Measurements from ENCODE around the gene OR3A2.
"Not testable (repeated sequence)": the region's sequence is repeated elsewhere in the genome, so short reads cannot be mapped to it uniquely, and the experiment has no call there.

Gene OR3A2

DNA sequence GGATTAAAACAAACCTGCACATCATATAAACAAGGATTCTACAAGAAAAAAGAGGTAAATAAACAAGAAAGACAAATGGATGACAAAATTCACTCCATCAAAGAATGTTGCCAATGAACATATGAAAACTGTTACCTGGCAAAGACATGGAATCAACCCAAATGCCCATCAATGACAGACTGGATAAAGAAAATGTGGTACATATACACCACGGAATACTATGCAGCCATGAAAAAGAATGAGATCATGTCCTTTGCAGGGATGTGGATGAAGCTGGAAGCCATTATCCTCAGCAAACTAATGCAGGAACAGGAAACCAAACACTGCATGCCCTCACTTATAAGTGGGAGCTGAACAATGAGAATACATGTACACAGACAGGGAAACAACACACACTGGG, 92.6 kb downstream of the OR3A2 start:
- DNase-seq (ENCODE audit: low read depth) = not testable (repeated sequence)

DNA sequence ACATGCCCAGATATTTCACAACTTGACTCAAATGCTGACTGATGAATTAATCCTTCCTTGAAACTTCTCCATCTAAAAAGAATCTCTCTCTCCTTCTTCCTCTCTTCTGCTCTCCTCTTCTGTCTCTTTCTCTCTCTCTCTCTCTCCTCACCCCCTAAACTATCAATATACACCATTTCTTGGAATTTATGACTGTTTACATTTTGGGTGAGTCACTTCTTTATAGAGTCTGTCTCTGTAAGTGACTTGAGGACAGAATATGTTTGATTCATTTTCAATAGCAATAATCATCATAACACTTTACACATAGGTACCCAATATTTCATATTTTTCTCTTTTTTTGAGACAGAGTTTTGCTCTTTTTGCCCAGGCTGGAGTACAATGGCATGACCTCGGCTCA, 103.2 kb downstream of the OR3A2 start:
- DNase-seq (ENCODE audit: low read depth) = no peak

DNA sequence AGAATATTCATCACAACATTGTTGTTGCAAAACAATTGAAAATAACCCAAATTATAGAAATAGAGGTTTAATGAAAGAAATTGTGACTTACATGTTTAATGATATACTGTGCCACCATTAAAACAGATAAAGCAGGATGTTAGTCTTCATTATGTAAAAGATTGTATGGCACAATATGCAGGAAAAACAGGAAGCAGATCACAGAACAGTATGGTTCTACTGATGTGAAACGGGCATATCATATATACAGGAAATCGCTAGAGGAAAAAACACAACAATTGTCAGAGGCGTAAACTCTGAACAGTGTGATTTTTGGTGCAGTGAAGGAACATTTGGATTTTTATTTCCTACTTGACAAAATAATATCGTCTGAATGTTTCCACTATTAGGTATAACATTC, 110.0 kb downstream of the OR3A2 start:
- no peak for DNase-seq (ENCODE audit: low read depth)

DNA sequence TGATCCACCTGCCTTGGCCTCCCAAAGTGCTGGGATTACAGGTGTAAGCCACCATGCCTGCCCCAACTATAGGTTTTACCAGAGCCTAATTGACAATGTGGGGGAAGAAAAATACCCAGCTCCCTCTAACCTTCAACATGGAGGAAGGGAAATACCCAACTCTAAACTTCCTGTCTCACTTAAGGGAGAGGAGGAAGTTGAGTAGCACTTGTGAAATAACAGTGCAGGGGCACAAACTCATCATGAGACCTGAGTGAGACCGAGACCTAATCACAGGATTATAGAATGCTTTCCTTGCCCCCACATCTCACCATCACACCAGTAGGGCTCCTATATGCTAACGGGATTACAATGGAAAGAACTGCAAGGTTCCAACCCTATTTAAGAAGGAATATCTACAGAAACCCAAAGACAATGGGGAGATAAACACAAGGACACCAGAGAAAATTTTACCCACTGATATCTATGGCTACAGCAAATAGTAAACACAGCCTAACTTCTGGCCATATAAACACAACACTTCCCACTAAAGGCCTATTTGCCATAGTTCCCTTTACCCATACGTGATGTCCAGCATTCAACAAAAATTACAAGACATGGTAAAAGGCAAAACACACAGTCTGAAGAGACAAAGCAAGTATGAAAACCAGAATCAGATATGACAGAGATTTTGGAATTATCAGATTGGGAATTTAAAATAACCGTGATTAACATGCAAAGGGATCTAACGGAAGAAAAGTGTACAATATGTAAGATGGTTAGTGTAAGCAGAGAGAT, 114.8 kb downstream of the OR3A2 start:
- DNase-seq (ENCODE audit: low read depth) = no peak

DNA sequence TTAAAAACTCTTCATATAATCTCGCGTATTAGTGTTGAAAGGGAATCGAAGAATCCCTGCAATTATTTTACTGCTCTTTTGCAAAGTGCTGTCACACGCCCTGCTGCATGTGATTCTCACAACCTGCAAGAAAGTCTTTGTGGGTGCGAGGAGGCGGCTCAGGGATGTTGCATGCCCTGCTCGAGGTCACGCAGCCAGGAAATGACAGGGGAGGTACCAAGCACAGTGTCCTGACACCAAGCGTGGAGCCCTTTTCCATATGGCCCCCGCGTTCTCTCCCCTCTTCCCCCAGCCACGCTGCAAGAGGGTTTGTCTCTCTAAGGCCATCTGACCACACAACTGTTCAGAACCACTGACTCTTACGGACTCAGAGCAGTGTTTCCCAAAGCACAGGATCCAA, 125.5 kb downstream of the OR3A2 start:
- DNase-seq (ENCODE audit: low read depth) = no peak

DNA sequence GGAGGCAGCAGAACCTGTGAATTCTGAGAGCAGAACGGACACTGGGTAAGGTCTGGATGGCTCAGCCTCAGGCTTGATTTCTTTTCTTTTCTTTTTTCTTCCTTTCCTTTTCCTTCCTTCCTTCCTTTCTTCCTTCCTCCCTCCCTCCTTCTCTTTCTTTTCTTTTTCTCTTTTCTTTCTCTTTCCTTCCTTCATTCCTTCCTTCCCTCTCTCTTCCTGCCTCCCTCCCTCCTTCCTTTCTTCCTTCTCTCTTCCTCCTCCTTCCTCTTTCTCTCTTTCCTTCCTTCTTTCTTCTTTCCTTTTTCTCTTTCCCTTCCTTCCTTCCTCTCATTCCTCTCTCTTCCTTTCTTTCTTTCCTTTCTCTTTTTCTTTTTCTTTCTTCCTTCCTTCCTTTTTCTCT, 125.9 kb downstream of the OR3A2 start:
- no peak for DNase-seq (ENCODE audit: low read depth)

DNA sequence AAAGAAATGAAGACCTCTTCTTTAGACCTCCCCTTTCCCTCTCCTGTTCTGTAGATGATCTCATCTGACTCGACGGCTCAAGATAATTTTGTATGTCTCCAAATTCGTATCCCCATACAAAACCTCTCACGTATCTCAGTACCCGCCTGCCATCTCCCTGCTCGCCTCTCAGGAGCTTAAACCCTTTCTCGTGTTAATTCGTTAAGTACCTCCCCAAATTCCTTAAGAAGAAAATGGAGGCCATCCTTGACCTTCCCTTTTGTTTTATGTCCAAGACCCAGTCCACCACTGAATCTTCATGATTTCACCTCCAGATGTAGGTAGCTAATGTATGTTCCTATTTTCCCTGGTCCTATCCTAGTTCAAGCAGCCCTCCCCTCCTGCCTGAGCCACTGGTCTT, 129.5 kb downstream of the OR3A2 start:
- no peak for DNase-seq (ENCODE audit: low read depth)

DNA sequence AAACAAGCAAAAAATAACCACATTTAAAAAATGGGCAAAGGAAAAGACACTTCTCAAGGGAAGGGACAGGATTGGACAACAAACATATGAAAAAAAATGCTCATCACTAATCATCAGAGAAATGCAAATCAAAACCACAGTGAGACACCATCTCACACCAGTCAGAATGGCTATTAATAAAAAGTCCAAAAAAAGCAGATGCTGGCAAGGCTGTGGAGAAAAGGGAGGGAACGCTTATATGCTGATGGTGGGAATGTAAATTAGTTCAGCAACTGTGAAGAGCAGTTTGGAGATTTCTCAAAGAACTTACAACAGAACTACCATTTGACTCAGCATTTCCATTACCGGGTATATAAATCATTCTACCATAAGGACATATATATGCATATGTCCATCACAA, 137.1 kb downstream of the OR3A2 start:
- not testable (repeated sequence) for DNase-seq (ENCODE audit: low read depth)

DNA sequence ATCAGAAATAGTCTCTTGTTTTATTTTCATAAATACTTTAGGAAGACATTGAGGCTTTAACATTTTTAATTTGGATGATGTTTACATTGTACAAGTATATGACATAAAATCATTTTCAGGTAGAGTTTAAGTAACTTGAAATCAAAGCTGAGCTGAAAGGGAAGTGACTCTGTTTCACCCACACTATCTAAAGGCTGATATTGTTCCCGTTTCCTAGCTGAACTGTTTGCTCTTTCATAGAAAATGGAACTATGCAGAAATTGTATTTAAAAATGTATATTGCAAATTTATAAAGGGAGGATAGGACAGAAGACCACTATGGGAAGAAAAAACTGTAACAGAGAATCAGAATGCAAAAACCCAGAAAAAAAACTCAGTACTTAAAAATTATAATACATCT, 141.3 kb downstream of the OR3A2 start:
- DNase-seq (ENCODE audit: low read depth) = not testable (repeated sequence)

DNA sequence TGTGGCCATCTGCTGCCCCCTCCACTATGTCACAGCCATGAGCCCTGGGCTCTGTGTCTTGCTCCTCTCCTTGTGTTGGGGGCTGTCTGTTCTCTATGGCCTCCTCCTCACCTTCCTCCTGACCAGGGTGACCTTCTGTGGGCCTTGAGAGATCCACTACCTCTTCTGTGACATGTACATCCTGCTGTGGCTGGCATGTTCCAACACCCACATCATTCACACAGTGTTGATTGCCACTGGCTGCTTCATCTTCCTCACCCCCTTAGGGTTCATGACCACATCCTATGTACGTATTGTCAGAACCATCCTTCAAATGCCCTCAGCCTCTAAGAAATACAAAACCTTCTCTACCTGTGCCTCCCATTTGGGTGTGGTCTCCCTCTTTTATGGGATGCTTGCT, 145.1 kb downstream of the OR3A2 start:
- not testable (repeated sequence) for DNase-seq (ENCODE audit: low read depth)

DNA sequence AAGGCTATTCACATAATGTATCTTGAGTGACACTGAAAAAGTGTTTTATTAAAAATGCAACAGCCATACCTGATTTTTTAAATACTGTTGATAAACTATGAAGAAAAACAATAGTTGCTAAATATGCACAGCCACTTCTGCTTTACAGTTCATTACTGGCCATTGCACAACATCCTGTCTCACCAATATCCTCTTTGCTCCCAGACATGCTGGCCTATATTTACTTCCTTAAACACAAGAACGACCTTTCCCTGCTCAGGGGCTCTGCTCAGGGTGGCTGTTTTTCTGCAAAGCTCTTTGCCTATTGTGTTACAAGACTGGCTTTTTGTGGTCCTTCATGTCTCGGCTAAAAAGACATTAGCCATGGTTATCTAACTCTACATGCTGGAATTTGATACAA, 147.4 kb downstream of the OR3A2 start:
- DNase-seq (ENCODE audit: low read depth) = not testable (repeated sequence)

DNA sequence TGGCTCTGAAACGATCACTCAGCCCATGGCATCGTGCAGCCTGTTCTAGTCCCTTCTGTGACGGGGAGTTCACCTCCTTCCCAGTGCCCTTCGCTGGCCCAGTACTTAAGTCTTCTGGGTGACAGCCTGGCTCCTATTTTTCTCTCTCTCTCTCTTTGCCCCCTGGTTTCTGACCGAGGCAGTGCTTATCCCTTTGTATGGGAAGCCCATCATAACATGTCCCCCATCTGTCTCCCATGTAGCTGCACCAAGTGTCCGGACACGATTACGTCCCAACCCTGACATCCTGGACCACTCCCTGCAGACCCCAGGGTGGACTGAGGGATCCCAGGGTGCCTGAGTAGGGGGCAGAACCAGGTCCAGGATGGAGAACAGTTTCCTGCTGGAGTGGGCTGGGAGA, 153.8 kb downstream of the OR3A2 start:
- not testable (repeated sequence) for DNase-seq (ENCODE audit: low read depth)
